KOPT-K1 (cell line): ENCODE data around the gene FGF5.
"Not testable (repeated sequence)": the region's sequence is repeated elsewhere in the genome, so short reads cannot be mapped to it uniquely, and the experiment has no call there.

Source experiments
- H3K27ac ChIP-seq: fragments of 200-600 bp; sonication (generic); 2 replicates; pipeline ENCODE4 v1.5.1; 2016; ENCODE audit warnings: antibody characterized with exemption, mild to moderate bottlenecking, low read depth, low read length; ENCODE audit not compliant: poor library complexity, severe bottlenecking
- H3K36me3 ChIP-seq: fragments of 200-600 bp; sonication (generic); 2 replicates; pipeline ENCODE4 v1.5.1; 2017; ENCODE audit warnings: antibody characterized with exemption, mild to moderate bottlenecking, low read length, moderate library complexity; ENCODE audit not compliant: insufficient read depth
- H3K9me3 ChIP-seq: fragments of 200-600 bp; sonication (generic); 2 replicates; pipeline ENCODE4 v1.5.1; 2017; ENCODE audit warnings: antibody characterized with exemption, low read length, mild to moderate bottlenecking; ENCODE audit not compliant: insufficient read depth, poor library complexity, severe bottlenecking

The FGF5 gene

DNA sequence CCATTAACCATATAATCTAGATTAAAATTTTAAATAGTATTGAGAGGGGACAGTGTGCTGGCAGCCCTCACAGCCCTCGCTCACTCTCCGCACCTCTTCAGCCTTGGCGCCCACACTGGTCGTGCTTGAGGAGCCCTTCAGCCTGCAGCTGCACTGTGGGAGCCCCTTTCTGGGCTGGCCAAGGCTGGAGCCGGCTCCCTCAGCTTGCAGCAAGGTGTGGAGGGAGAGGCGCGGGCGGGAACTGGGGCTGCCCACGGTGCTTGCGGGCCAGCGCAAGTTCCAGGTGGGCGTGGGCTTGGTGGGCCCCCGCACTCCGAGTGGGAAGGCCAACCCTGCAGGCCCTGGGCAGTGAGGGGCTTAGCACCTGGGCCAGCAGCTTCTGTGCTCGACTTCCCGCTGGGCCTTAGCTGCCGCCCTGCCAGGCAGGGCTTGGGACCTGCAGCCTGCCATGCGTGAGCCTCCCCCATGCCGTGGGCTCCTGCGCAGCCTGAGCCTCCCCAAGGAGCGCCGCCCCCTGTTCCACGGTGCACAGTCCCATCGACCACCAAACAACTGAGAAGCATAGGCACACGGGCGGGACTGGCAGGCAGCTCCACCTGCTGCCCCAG, 36.3 kb downstream of the FGF5 start:
- H3K36me3 ChIP-seq, result no peaks in the 10 kb centered on the region
- no peak overlapping the region for H3K27ac ChIP-seq
- H3K9me3 ChIP-seq, result no peaks in the 10 kb centered on the region

DNA sequence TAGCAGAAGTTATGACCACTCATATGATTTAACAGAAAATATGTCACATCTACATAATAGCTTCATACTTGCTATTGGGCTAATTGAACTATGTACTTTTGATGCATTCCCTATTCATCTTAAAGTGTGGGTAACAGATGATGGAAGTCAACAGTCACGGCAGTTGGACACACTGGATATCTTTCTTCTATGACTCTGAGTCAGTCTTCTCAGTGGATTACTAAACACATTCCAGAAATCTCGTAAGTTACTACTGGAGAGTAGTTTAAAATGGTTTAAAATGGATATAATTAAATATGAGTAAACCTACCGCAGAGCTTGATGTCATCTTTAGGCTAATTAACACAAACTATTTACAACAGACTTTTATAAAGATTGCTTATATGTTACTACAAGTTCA, 39.0 kb downstream of the FGF5 start:
- H3K27ac ChIP-seq, result no peak overlapping the region
- no peaks in the 10 kb centered on the region for H3K9me3 ChIP-seq
- no peaks in the 10 kb centered on the region for H3K36me3 ChIP-seq

DNA sequence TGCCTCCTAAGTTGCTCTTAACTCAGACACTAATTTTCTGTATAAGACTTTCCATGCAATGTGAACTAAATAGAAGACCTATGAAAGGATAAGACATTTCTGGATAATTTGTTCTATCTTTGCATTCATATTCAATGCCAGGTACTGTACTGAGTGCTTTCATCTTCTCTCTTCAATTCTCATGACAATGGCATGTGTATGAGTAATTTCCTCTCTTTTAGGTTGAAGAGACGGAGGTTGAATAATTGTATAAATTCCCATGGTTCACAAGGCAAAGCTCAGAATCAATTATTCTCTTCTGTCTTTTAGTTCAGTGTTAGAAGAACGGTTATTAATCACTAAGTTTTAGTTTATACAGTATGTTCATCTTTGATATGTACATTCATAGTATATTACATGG, 39.8 kb downstream of the FGF5 start:
- Histone ChIP-seq H3K27ac (no peak overlapping the region), H3K36me3 (no peaks in the 10 kb centered on the region), H3K9me3 (no peaks in the 10 kb centered on the region)

DNA sequence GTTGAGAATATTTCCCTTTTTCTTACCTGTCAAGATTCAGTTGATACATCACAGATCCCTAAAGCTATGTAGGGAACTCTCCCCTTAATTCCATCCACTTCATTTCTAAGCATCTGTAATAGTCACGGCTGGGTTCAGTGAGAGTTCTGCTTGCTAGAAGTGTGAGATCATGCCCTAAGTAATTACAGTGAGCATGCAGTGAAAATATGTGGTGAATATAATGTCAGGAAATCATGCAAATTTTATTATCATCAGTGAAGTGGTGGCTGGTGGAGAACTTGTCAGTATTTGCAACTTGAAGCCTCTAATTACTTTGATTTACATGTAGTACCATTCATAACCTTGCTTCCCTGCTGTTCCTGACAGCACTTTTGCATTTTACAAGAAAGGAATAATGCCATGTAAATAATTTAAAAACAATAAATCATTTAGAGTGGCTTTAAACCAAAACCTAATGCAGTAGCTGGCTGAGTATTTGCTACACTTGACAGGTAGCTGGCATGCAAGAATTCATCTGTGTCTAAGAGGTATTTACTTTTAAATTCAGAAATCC, 40.8 kb downstream of the FGF5 start:
- no peaks in the 10 kb centered on the region for H3K36me3 ChIP-seq
- no peak overlapping the region for H3K27ac ChIP-seq
- no peaks in the 10 kb centered on the region for H3K9me3 ChIP-seq

DNA sequence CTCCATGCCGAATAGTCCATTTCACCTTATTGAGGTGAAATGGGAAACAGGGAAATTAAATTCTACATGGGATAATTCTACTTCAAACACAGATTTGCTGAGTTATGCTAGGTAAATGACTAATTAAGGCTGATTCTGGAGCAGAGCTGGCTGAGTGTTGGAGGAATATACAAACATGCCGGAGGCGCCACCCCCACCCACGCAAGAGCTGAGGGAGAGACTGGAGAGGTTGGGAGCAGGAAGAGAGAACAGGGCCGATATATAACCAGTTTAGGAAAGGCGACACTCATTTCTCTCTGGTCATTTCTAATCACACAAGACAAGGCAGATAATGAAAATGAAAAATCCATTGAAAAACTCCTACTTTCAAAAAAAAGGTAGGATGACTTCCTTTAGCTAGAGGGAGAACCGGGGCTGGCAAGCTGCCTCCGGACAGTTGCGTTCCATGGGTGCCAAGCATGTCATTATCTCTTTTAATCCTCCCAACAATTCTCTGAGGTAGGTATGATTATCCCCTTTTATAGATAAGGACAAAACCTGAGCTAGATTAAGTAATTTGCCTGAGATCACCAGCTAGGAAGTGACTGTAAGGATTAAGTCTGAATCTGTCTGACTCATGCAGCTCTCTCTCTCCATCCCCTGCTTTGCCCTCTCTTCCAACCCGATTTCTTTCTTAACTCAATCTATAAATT, 41.5 kb downstream of the FGF5 start:
- no peak overlapping the region for H3K27ac ChIP-seq
- no peaks in the 10 kb centered on the region for H3K36me3 ChIP-seq
- no peaks in the 10 kb centered on the region for H3K9me3 ChIP-seq

DNA sequence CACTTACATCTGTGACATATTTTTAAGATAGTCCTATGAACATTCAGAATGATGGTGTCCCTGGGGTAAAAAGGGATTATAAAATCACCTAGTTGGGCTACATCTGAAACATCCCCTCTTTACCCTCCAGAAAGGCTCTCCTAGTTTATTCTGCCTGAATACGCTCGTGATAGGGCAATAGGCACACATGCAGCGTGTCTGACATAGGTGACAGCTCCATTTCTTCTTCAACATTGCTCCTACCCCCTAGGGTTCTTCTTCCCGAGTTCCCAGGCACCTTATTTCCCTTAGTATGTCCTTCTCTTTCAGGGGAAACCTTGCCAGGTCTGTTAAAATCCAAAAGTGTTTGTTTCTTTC, 42.0 kb downstream of the FGF5 start:
- Histone ChIP-seq H3K27ac (no peak overlapping the region), H3K36me3 (no peaks in the 10 kb centered on the region), H3K9me3 (no peaks in the 10 kb centered on the region)

DNA sequence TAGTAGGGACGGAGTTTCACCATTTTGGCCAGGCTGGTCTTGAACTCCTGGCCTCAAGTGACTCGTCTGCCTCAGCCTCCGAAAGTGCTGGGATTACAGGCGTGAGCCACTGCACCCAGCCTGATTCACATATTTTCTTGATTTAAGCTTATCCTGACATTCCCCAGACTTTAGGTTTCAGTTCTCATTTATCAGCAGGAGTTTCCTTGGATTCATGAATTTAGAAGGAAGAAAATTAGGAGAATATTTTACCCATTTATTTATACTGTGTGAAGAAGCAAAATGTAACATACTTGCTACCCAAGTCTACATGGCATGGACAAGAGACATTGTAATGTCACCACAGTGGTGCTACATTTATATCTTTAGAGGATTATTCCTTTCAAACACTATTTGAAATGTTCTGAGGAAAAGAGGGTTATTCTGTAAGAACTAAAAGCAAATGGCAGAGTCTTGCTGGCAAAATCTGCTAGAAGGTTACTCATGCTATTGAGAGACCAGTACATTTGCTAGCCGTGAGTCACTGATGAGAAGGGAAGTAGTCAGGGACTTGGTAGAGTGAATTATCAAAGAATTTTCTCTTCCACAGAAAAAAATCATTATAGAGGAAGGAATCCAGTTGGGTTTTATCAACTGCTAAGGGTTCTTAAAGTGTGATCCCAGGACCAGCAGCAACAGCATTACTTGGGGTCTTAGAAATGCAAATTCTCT, 43.0 kb downstream of the FGF5 start:
- no peaks in the 10 kb centered on the region for H3K36me3 ChIP-seq
- H3K9me3 ChIP-seq, result no peaks in the 10 kb centered on the region
- H3K27ac ChIP-seq, result no peak overlapping the region

DNA sequence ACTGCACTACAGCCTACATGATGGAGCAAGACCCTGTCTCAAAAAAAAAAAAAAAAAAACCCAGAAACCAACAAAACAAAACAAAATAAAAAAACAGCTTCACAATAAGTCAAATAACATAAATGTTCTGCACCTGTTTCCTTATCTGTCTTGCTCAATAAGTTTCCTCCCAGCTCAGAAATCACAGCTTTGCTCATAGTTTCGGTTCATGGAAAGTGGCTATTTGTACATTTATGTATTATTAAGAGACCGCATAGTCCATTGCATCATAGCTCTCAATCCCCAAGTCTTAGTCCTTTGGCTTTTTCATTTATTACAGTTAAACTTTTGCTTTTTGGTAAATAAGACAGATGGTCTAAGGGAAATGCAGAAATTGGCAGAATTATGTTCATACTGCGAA, 44.7 kb downstream of the FGF5 start:
- Histone ChIP-seq H3K36me3 (no peaks in the 10 kb centered on the region), H3K27ac (no peak overlapping the region), H3K9me3 (no peaks in the 10 kb centered on the region)

DNA sequence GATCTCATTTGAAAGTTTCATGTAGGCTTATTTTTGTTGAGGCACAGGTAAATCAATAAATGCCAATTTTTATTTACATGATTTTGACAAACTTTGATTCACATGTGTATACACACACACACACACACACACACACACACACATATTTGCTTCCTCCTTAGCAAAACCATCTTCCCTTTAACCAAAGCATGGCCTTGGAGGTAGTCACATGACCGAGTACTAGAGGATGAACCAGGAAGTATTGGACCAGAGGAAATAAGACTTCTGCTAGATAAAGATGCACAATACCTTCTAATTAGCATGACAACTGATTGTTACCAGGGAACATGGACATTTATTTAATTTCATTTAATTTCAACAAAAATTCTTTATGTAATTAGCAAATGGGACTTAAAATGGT, 45.7 kb downstream of the FGF5 start:
- H3K36me3 ChIP-seq, result no peaks in the 10 kb centered on the region
- H3K27ac ChIP-seq, result no peak overlapping the region
- no peaks in the 10 kb centered on the region for H3K9me3 ChIP-seq

DNA sequence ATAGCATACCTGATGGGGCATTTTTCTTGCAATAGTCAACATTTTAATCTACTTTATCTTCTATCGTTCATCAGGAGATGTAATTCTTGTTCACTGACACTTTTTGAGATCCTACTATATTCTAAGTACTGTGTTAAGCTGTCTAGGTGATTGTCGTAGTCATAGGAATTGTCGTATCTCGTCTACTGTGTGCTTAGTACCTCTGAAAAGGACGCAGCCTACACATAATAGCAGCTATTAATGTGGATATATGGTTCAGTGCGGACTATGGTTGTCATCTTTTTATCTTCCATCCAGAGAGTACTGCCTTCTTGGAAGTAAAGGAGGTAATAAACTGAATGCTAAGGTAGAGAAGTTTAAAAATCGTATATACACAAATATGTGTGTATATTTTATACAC, 47.2 kb downstream of the FGF5 start:
- H3K9me3 ChIP-seq, result no peaks in the 10 kb centered on the region
- H3K36me3 ChIP-seq, result no peaks in the 10 kb centered on the region
- no peak overlapping the region for H3K27ac ChIP-seq

DNA sequence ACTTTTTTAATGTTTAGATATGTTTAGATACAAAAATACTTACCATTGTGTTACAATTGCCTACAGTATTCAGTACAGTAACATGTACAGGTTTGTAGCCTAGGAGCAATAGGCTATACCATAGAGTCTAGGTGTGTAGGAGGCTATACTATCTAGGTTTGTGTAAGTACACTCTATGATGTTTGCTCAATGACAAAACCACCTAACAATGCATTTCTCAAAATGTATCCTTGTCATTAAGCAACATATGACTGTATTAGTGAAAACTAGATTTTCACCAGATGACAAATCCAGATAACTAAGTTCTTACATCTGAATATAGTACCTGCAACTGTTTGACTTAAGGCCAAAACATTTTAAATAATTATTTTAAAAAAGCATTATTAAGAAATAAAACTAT, 49.4 kb downstream of the FGF5 start:
- H3K9me3 ChIP-seq, H3K27ac ChIP-seq, H3K36me3 ChIP-seq: not testable (repeated sequence)

DNA sequence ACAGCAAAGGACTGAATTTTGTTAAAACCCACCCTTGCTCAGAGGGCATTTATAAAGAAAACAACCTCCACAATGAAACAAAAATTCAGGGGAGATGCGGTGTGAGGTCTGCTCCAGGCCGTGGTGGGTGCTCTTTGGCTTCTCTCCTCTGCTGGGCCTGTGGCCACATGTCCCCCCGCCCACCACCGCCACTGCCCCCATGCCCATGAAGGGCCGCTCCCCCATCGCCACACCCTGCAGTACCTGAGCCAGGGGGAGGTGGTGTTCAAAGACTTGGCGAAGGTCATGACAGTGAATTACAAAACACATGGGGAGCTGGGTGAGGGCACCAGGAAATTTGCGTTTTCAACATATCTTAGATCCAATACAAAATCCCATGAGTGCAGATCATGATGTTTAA, 54.9 kb downstream of the FGF5 start:
- no peaks in the 10 kb centered on the region for H3K9me3 ChIP-seq
- H3K27ac ChIP-seq, result no peak overlapping the region
- no peaks in the 10 kb centered on the region for H3K36me3 ChIP-seq

DNA sequence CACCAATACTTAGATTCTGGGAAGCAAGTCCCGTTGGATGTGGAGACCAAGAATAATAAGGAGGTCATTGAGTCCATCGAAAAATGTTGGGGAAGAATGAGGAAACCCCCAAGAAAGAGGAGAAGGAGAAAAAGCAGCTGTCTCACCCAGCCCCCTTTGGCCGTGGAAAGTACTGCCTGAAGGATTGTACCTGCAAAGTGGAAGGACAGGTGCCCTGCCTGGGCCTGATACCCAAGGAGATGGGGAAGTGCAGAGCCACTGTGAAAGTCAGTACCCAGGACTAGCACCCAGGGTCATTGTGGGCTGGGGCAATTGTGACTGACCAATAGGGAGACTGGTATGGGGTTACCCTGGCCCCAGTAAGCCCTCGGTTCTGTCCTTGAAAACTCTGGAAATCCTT, 55.3 kb downstream of the FGF5 start:
- H3K27ac ChIP-seq, result no peak overlapping the region
- no peaks in the 10 kb centered on the region for H3K9me3 ChIP-seq
- H3K36me3 ChIP-seq, result no peaks in the 10 kb centered on the region

DNA sequence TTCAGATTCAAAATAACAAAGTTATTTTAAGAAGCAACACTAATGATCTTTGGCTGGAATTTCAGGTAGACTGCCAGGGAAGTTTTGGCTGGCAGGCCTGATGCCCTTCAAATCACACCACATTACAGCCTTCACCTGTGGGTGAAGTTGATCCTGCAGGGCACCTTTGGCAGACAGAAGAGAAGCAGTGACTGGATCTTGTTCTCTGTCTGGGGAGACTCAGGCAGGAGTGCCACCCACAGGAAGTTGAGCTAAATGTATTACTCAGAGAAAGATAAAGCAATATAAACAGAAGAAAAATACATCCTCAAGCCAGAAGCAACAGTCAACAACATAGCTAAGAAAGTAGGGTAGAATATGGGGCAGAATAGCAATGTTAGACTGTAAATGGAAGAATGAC, 56.3 kb downstream of the FGF5 start:
- Histone ChIP-seq H3K9me3 (no peaks in the 10 kb centered on the region), H3K36me3 (no peaks in the 10 kb centered on the region), H3K27ac (no peak overlapping the region)

DNA sequence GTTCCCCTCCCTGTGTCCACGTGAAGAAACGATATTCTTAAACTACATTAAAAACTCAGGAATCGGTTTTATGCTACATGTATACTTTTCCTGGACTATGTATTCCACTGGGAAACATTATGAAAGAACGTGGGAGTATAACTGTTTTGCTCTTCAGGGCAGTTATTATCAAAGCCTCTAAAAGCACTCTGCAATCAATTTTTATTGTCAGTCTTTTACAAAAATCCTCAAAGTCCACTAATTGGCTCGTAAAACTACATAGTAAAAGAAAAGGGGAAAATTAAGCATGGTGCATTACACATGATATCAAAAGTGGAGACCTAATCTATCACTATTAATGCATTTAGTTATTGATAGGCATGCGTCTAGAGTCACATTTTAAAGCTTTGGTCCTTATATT, 57.7 kb downstream of the FGF5 start:
- no peak overlapping the region for H3K27ac ChIP-seq
- no peaks in the 10 kb centered on the region for H3K9me3 ChIP-seq
- no peaks in the 10 kb centered on the region for H3K36me3 ChIP-seq

DNA sequence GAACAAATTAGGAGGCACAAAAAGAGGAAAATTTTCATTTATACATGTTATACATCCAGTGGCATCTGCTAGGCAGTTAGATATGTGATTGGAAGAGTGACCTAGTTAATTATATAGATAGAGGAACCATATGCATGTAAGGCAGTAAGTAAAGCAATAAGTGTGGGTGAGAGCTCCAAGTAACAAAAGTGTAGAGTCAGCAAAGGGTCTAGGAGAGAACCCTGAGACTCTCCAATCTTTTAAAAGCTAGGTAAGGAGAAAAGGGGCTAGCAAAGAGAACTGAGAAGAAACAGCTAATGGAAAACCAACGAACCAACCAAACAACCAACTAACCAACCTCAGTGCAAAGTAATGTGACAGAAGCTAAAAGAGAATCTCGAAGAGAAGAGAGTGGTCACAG, 65.2 kb downstream of the FGF5 start:
- H3K27ac ChIP-seq, result no peak overlapping the region
- no peaks in the 10 kb centered on the region for H3K36me3 ChIP-seq
- peaks cover 12% of the 10 kb centered on the region for H3K9me3 ChIP-seq
